Spinal cord (tissue), 10 donors: ENCODE data around the gene ITFG1. TPM values are rescaled to one million over a fixed set of nuclear protein-coding genes. Genes with fewer than 3 reads are reported as not detected.
"Not testable (repeated sequence)": the region's sequence is repeated elsewhere in the genome, so short reads cannot be mapped to it uniquely, and the experiment has no call there.

Experiments
- DNase-seq, 6 donors: peaks; one replicate each; pipeline versions ENCODE4 v3.0.0 to v3.0.0-alpha.2; 2013 to 2015; ENCODE audit warnings: low spot score in 6 of 6, low read depth in 4 of 6
- H3K27ac ChIP-seq: one replicate; pipeline ENCODE4 v1.5.1; 2013; ENCODE audit warnings: low read depth, low read length, control low read depth
- H3K27me3 ChIP-seq: one replicate; pipeline ENCODE4 v1.6.1; 2013; ENCODE audit warnings: low read length; ENCODE audit not compliant: control insufficient read depth, insufficient read depth
- H3K36me3 ChIP-seq: one replicate; pipeline ENCODE4 v1.6.1; 2013; ENCODE audit warnings: low read length; ENCODE audit not compliant: control insufficient read depth, insufficient read depth
- H3K4me1 ChIP-seq: one replicate; pipeline ENCODE4 v1.6.1; 2013; ENCODE audit warnings: low read length; ENCODE audit not compliant: control insufficient read depth, insufficient read depth
- H3K4me3 ChIP-seq: one replicate; pipeline ENCODE4 v1.5.1; 2013; ENCODE audit warnings: low read depth, low read length, control low read depth
- H3K9me3 ChIP-seq: one replicate; pipeline ENCODE4 v1.6.1; 2013; ENCODE audit warnings: low read length; ENCODE audit not compliant: control insufficient read depth, insufficient read depth
- WGBS: methylation state at CpG from one replicate; pipeline ENCODE4 v1.1.5; 2013; ENCODE audit warnings: missing lambda C conversion rate; ENCODE audit not compliant: insufficient coverage; 5-methylcytosine and 5-hydroxymethylcytosine counted together
- polyA plus RNA-seq, 2 donors: library from polyadenylated mRNA; unstranded; fragments of 120-200 nt; gene quantifications; one replicate each; pipeline ENCODE4 v1.2.1, GENCODE V29; 2013; ENCODE audit not compliant: insufficient read length in 2 of 2
- total RNA-seq, 2 donors: library from RNA; depleted of rRNA in 1 of 2; stranded (reverse); fragments of 120-200 nt in 1 of 2; fragments of >200 nt in 1 of 2; gene quantifications; one replicate each; pipeline versions ENCODE4 v1.2.3 to v1.2.4, GENCODE V29; 2013 to 2014
- donor health status: healthy.

ITFG1 gene
- total and polyA plus RNA-seq, 4 donors = 96.6 to 180 (median 127) TPM

- no peak overlapping the region for H3K27ac ChIP-seq
- no peaks in the 10 kb centered on the region for H3K9me3 ChIP-seq
- WGBS = 100% methylated on average over 2 of the region's 6 CpGs
- H3K4me3 ChIP-seq = no peak overlapping the region
- no peaks in the 10 kb centered on the region for H3K4me1 ChIP-seq
- DNase-seq = peak in 1 of 6 donors; percentile 27
- H3K27me3 ChIP-seq = no peaks in the 10 kb centered on the region
- H3K36me3 ChIP-seq = no peaks in the 10 kb centered on the region
Observed at GRCh38 chr16:47197536-47198179, 263.2 kb downstream of the ITFG1 start.

DNA sequence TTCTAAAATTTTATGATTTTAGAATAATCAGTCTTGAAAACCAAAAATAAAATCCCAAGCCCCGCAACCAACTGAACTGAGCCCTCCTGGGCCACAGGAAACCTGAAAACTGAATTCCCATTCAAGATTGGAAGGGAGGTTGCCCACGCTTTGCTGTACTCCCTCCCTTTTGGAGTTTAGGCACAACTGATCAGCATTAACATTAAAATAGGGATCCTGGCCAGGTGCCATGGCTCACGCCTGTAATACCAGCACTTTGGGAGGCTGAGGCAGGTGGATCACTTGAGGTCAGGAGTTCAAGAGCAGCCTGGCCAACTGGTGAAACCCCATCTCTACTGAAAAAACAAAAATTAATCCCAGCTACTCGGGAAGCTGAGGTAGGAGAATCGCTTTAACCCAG lies 264.4 kb downstream of the ITFG1 start:
- no peak overlapping the region for H3K4me3 ChIP-seq
- no peaks in the 10 kb centered on the region for H3K4me1 ChIP-seq
- H3K36me3 ChIP-seq = no peaks in the 10 kb centered on the region
- H3K27ac ChIP-seq = no peak overlapping the region
- H3K27me3 ChIP-seq = no peaks in the 10 kb centered on the region
- no peak for DNase-seq
- whole genome bisulfite sequencing = 67% methylated on average over 2 of the region's 5 CpGs
- H3K9me3 ChIP-seq = no peaks in the 10 kb centered on the region

DNA sequence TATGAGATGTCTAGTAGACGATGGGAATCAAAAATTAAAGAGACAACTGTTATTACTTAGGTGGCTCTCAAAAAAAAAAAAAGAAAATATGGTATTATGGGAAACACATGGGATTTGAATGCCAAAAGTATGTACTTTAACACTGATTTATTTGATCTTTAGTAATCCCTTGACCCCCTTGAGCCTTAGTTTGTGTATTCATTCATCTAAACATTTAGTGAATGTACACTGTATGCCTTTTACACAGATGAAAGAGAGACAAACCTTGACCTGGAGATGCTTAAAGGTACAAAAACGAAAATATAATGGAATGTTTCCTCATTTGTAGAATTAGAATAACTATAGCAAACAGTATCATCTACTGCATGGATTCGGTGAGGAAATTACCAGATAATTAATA lies 278.5 kb downstream of the ITFG1 start:
- Histone ChIP-seq H3K36me3 (peaks cover 2% of the 10 kb centered on the region), H3K27ac (no peak overlapping the region), H3K4me1 (no peaks in the 10 kb centered on the region), H3K27me3 (no peaks in the 10 kb centered on the region), H3K9me3 (no peaks in the 10 kb centered on the region), H3K4me3 (no peak overlapping the region)
- WGBS = no CpG with 5 or more reads among the region's 3 CpGs
- no peak for DNase-seq

- 97% methylated on average over 6 of the region's 31 CpGs for WGBS
Observed at GRCh38 chr16:47181066-47181465, 279.8 kb downstream of the ITFG1 start.

GRCh38 chr16:47180073-47180472 lies 280.8 kb downstream of the ITFG1 start:
- H3K27ac ChIP-seq = no peak overlapping the region
- peaks cover 2% of the 10 kb centered on the region for H3K36me3 ChIP-seq
- no peaks in the 10 kb centered on the region for H3K9me3 ChIP-seq
- no peaks in the 10 kb centered on the region for H3K4me1 ChIP-seq
- no peak for DNase-seq
- WGBS = 100% methylated on average over 2 of the region's 8 CpGs
- no peak overlapping the region for H3K4me3 ChIP-seq
- H3K27me3 ChIP-seq = no peaks in the 10 kb centered on the region

More at GRCh38 chr16:47181066-47181465, 279.8 kb downstream of the ITFG1 start:
- not testable (repeated sequence) for H3K27ac ChIP-seq, H3K4me1 ChIP-seq, H3K4me3 ChIP-seq, H3K9me3 ChIP-seq, H3K36me3 ChIP-seq, H3K27me3 ChIP-seq, DNase-seq

DNA sequence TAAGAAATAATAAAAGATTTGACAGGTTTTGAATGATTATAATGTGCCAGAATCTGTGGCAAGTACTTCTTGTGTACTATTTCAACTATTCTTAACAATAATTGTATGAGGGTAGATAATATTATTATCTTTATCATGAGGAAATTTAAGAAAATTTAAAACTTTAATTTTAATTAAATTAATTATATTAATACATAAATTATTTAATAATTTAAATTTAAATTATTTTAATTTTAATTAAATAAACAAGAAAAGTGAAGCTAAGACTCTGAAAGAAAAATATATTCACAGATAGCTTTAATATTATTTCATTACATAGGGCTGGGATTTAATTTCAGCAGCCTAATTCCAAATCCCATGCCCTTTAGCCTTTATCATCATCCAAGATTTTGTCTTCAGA lies 285.7 kb downstream of the ITFG1 start:
- DNase-seq = no peak
- H3K4me3 ChIP-seq = no peak overlapping the region
- H3K36me3 ChIP-seq = no peaks in the 10 kb centered on the region
- no peaks in the 10 kb centered on the region for H3K27me3 ChIP-seq
- H3K27ac ChIP-seq = no peak overlapping the region
- H3K4me1 ChIP-seq = no peaks in the 10 kb centered on the region
- H3K9me3 ChIP-seq = no peaks in the 10 kb centered on the region

DNA sequence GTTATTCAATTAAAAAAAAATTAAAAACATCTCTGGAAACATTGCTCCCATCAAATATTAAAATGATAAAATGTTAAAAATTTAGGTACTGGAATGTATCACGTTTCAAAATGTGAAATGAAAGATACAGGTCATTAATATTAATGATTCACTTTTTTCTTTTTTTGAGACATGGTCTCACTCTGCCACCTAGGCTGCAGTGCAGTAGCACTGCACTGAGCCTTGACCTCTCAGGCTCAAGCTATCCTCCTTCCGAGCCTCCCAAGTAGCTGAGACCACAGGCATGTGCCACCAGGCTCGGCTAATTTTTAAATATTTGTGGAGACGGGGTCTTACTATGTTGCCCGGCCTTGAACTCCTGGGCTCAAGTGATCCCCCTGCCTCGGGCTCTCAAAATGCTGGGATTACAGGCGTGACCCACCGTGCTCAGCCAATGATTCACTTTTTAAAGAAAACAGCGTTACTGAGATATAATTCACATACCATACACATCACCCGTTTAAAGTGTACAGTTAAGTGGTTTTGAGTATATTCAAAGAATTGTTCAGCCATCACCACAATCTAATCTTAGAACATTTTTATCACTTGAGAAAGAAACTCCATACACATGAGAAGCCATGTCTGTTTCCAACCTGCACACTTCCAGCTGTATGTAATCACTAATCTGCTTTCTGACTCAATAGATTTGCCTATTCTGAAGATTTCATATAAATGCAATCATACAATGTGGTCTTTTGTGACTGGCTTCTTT lies 298.0 kb downstream of the ITFG1 start:
- H3K4me3 ChIP-seq = no peak overlapping the region
- H3K9me3 ChIP-seq = no peaks in the 10 kb centered on the region
- H3K36me3 ChIP-seq = no peaks in the 10 kb centered on the region
- no peak overlapping the region for H3K27ac ChIP-seq
- 100% methylated on average over 1 of the region's 10 CpGs for WGBS
- no peaks in the 10 kb centered on the region for H3K27me3 ChIP-seq
- no peak for DNase-seq
- no peaks in the 10 kb centered on the region for H3K4me1 ChIP-seq

DNA sequence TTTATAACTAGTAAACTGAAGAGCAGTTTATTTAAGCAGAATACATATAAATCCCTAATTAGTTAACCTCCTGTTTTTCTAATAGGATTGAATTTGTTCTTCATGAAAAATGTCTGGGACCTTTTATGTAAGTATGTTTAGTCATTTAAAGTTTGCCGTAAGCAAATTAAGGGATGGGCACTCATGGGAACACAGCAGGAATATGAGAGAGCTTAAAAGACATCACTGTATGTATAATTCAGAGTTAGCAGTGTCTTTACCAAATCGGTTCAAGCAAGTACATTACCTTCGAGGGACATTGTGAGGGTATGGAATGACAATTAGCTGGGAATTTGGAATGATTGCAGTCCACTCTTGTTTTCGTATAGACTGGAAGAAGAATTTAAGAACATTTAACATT lies 299.4 kb downstream of the ITFG1 start:
- Histone ChIP-seq H3K4me1 (no peaks in the 10 kb centered on the region), H3K4me3 (no peak overlapping the region), H3K27me3 (no peaks in the 10 kb centered on the region), H3K36me3 (no peaks in the 10 kb centered on the region), H3K9me3 (no peaks in the 10 kb centered on the region), H3K27ac (no peak overlapping the region)
- DNase-seq = no peak
- WGBS = 100% methylated on average over 1 of the region's 4 CpGs

- WGBS = 80% methylated on average over 1 of the region's 3 CpGs
- no peaks in the 10 kb centered on the region for H3K27me3 ChIP-seq
- no peaks in the 10 kb centered on the region for H3K36me3 ChIP-seq
- H3K9me3 ChIP-seq = no peaks in the 10 kb centered on the region
- H3K27ac ChIP-seq = no peak overlapping the region
- no peak for DNase-seq
- H3K4me1 ChIP-seq = no peaks in the 10 kb centered on the region
- no peak overlapping the region for H3K4me3 ChIP-seq
Observed at GRCh38 chr16:47160422-47160821, 300.4 kb downstream of the ITFG1 start.

GRCh38 chr16:47158992-47159391 lies 301.9 kb downstream of the ITFG1 start:
- DNase-seq = no peak
- Histone ChIP-seq H3K4me1 (no peaks in the 10 kb centered on the region), H3K4me3 (no peak overlapping the region), H3K27ac (no peak overlapping the region), H3K27me3 (no peaks in the 10 kb centered on the region), H3K9me3 (no peaks in the 10 kb centered on the region), H3K36me3 (no peaks in the 10 kb centered on the region)
